Panc1 (cell line): ENCODE measurements around the gene TSPAN14.

Experiments used
- TF ChIP-seq, protein P1 (sequence below): fragments of 450-650 bp; IDR thresholded peaks from 2 replicates; pipeline ENCODE4 v1.5.1; 2017; ENCODE audit warnings: mild to moderate bottlenecking
- TF ChIP-seq, protein P2 (sequence below), 2 experiments: IDR thresholded peaks; 2 replicates each; pipeline ENCODE4 v1.6.1; 2011 to 2012; ENCODE audit warnings: low read depth in 2 of 2, control low read depth in 1 of 2, low read length in 1 of 2, mild to moderate bottlenecking in 1 of 2, moderate library complexity in 1 of 2; ENCODE audit not compliant: insufficient read depth in 1 of 2

DNA sequence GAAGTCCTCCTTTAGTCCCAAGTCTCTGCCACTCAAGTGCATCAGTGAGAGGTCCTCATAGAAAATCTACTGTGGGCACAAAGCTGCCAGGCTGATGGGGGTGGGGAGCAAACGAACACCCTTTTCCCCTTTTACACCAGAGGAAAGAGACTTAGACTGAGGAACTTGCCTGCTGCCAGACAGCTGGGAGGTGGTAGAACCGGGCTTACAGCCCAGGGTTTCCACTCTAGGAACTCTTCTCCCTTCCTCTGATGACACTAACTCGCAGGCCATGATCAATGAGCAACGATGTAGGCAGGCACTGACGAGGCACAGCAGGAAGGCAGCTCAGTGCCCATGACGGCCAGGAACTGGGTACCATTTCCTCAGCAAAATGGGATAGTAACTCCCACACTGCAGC lies 72.6 kb downstream of the TSPAN14 start:
- TF ChIP-seq, protein P1, sequence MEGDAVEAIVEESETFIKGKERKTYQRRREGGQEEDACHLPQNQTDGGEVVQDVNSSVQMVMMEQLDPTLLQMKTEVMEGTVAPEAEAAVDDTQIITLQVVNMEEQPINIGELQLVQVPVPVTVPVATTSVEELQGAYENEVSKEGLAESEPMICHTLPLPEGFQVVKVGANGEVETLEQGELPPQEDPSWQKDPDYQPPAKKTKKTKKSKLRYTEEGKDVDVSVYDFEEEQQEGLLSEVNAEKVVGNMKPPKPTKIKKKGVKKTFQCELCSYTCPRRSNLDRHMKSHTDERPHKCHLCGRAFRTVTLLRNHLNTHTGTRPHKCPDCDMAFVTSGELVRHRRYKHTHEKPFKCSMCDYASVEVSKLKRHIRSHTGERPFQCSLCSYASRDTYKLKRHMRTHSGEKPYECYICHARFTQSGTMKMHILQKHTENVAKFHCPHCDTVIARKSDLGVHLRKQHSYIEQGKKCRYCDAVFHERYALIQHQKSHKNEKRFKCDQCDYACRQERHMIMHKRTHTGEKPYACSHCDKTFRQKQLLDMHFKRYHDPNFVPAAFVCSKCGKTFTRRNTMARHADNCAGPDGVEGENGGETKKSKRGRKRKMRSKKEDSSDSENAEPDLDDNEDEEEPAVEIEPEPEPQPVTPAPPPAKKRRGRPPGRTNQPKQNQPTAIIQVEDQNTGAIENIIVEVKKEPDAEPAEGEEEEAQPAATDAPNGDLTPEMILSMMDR, result no peak
- TF ChIP-seq, protein P2, sequence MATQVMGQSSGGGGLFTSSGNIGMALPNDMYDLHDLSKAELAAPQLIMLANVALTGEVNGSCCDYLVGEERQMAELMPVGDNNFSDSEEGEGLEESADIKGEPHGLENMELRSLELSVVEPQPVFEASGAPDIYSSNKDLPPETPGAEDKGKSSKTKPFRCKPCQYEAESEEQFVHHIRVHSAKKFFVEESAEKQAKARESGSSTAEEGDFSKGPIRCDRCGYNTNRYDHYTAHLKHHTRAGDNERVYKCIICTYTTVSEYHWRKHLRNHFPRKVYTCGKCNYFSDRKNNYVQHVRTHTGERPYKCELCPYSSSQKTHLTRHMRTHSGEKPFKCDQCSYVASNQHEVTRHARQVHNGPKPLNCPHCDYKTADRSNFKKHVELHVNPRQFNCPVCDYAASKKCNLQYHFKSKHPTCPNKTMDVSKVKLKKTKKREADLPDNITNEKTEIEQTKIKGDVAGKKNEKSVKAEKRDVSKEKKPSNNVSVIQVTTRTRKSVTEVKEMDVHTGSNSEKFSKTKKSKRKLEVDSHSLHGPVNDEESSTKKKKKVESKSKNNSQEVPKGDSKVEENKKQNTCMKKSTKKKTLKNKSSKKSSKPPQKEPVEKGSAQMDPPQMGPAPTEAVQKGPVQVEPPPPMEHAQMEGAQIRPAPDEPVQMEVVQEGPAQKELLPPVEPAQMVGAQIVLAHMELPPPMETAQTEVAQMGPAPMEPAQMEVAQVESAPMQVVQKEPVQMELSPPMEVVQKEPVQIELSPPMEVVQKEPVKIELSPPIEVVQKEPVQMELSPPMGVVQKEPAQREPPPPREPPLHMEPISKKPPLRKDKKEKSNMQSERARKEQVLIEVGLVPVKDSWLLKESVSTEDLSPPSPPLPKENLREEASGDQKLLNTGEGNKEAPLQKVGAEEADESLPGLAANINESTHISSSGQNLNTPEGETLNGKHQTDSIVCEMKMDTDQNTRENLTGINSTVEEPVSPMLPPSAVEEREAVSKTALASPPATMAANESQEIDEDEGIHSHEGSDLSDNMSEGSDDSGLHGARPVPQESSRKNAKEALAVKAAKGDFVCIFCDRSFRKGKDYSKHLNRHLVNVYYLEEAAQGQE (IDR thresholded peaks at IDR 0.05; ENCODE audit: insufficient read depth in 1 of 2, low read depth in 2 of 2, low read length in 1 of 2), result no peak
